H1 (cell line): ENCODE measurements around the gene LY9. TPM values are rescaled to one million over a fixed set of nuclear protein-coding genes. Genes with fewer than 3 reads are reported as not detected.

Experiments
- CHD7 ChIP-seq: fragments of 300-600 bp; sonication (generic); IDR thresholded peaks from 2 replicates; pipeline ENCODE4 v1.7.1; 2012; ENCODE audit warnings: low read length, moderate library complexity, mild to moderate bottlenecking, inconsistent platforms; ENCODE audit not compliant: insufficient replicate concordance
- polyA plus RNA-seq, 7 experiments: library from polyadenylated mRNA; depleted of rRNA in 3 of 7; stranded (reverse) in 5 of 7; unstranded in 2 of 7; fragments of >200 nt in 5 of 7; fragments of 200-250 nt in 2 of 7; gene quantifications; 1 replicate in 5 of 7; 2 replicates in 1 of 7; 4 replicates in 1 of 7; pipeline versions ENCODE4 v1.2.1 to v1.2.3, GENCODE V29; 2011 to 2013; ENCODE audit warnings: missing spikeins in 2 of 7, mixed read lengths in 2 of 7
- total RNA-seq: library from RNA; stranded (reverse); fragmentation: NEBNext Ultra II Directional; extraction: Animal tissue kit (Norgen Biotek cat#: 25700); gene quantifications from 2 replicates; pipeline ENCODE4 v1.2.1, GENCODE V29; 2021

The LY9 gene
- total and polyA plus RNA-seq, 2 of the 8 experiments (the other 6 are each of a cell fraction or from before 2014, with no cell fraction given): not detected

GRCh38 chr1:160844447-160845232 lies 48.7 kb downstream of the LY9 start (continued):
- no peak for TF ChIP-seq CHD7
